Cortex of kidney (tissue), 1 donor: ENCODE measurements around the gene TEX50.
"Not testable (repeated sequence)": the region's sequence is repeated elsewhere in the genome, so short reads cannot be mapped to it uniquely, and the experiment has no call there.

Experiments used
- DNase-seq: peaks from one replicate; lab custom pipeline; 2025; lab: John Stamatoyannopoulos, UW

Gene TEX50

DNA sequence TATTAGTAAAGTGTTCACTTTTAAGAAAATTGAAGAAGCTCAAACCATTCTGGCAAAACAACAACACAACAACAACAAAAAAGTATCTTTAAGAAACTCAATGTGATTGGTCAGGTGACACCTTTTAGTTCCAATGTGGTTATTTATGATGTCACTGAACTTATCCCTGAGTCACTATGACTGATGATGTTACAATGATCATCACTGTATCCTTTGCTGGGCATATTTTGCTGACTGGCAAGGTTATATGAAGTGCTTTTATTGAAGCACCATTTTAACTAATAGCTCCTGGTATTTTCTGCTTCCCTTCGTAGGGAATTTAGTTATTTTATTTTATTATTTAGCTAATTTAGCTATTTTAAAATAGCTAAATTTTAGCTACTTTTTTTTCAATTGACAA is at the start of gene TEX50:
TEX50 (plus strand) TSS at position 223 of the 400 bp plus-strand sequence. CDS start 184 bp downstream, outside the sequence.
- no peak for DNase-seq

DNA sequence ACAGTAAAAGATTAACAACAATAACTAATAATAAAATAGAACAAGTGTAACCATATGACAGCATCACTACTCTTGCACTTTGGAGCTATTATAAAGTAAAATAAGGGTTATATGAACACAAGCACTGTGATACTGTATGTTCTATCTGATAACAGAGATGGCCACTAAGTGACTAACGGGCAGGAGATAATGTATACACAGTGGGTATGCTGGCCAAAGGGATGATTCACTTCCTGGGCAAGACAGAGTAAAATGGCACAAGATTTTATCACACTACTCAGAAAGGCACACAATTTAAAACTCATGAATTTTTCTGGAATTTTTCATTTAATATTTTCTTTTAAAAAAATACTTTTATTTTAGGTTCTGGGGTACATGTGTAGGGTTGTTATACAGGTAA is 44.6 kb upstream of the TEX50 start:
- no peak for DNase-seq

- DNase-seq = not testable (repeated sequence)
Measured at GRCh38 chr1:173591138-173591537, 44.0 kb upstream of the TEX50 start.

- no peak for DNase-seq
Measured at GRCh38 chr1:173596097-173596825, 38.9 kb upstream of the TEX50 start.

GRCh38 chr1:173601588-173601987 is 33.5 kb upstream of the TEX50 start:
- no peak for DNase-seq

DNA sequence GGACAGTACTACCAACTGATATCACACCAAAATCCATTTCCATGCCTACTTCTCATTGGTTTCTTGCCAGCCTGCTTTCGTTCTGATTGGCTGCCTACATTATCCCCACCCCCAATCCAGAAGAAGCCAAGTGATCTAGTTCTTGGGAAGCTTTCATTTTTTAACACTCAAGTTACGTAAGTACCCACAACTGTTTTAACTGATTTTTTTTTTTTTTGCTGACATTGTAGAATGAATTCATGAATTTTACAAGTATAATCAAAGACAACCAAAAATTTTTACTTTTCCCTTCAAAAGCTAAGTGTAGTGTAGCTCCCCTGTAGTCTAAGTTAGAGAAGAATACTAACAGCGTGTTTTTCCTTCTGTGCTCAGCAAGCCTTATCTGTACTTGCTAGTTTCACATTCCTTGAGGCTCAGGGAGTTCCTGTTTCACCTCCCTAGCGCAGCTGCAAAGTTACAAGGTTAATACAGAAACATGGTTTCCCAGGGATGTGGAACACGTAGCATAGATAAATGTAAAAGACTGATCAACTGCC is 32.0 kb upstream of the TEX50 start, which contains the start of gene SLC9C2:
SLC9C2 (minus strand) TSS at position 17 of the 536 bp plus-strand sequence. CDS start 1,296 bp downstream, outside the sequence.
- DNase-seq = no peak

DNA sequence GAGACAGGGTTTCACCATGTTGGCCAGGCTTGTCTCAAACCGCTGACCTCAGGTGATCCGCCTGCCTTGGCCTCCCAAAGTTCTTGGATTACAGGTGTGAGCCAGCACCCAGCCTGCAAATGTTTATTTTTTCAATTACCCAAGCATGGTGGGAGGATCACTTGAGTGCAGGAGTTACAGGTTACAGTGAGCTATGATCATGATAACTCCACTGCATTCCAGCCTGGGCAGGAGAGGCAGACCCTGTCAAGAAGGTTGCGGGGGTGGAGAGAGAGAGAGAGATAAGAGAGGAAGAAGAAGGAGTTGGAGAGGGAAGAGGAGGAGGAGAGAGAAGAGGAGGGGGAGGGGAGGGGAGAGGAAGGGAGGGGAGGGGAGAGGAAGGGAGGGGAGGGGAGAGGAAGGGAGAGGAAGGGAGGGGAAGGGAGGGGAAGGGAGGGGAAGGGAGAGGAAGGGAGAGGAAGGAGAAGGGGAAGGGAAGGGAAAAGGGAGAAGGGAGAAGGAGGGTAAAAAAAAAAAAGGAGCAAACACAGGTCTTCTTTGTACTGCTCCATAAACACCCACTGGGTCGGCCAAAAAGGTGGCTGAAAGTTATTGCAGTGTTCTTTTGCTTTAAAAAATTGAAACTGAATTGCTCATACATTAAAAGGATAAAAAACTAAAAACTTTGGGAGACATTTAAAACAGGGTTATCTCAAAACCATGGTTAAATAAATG is 26.5 kb upstream of the TEX50 start:
- DNase-seq = no peak

GRCh38 chr1:173613086-173613485 is 22.1 kb upstream of the TEX50 start:
- not testable (repeated sequence) for DNase-seq

DNA sequence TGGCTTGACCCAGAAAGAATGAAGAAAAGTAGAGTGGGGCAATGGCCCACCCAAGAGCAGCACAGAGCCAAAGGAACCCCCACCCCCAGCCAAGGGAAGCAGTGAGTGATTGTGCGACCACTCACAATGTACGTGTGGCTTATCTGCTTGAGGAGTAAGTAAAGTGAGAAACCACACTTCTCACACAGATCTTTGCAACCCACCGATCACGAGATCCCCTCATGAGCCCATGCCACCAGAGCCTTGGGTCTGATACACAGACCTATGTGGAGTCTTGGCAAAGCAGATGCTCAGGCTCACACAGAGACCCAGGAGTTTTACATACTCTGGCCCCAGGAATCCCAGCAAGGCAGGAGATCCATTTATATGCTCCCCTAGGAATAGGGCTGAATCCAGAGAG is 18.3 kb upstream of the TEX50 start:
- DNase-seq = no peak

DNA sequence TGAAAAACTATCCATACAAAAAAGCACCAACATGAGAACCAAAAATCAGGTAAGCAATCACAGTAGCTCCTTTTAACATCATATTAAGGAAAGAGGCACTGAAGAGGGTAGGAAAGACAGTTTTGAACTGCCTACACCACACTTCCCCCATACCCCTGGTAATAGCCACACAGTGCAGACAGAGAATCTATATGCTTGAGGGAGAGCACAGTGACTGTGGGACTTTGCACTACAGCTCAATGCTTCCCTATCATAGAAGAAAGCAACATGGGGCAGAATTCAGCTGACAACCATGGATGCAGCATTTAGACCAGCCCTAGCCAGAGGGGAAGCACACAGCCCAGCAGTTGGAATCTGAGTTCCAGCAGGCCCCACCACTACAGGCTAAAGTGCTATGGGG is 7.9 kb upstream of the TEX50 start:
- no peak for DNase-seq

- no peak for DNase-seq
Measured at GRCh38 chr1:173628888-173629287, 6.2 kb upstream of the TEX50 start.

DNA sequence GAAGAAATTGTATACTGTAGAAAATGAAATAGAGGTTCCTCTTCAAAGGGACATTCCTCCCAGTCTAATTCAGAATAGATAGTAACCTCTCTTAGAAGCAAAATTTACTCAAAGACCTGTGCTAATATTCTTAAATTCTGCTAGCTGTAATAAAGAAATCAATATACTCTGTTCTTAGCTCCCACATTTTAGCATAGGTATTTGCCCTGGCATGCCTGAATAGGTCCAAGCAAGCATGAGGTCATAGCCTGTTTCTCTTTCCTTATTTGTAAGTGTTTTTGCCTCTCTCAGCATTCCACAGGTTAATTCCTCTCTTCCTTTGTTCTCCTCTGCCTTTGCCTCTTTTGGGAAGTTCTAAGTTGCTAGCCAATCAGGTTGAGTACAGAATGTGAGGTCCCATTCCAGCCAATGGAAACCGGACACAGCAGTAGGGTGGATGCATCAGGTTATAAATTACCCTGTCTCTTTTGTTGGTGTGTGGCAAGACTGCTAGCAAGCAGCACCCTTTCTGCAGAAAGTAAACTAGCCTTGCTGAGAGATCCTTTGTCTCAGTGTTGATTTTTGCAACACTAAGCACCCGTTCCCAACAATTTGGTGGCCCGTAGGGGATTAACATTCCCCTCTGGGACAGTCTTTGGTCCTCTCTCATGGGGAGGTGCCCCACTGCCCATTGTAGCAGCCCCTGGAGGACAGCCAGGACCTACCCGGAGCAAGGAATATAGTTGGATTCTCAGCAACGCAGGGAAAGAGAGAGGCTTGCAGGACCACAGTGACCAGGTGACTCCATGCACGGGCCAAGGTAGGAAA is 2.3 kb downstream of the TEX50 start:
- not testable (repeated sequence) for DNase-seq

DNA sequence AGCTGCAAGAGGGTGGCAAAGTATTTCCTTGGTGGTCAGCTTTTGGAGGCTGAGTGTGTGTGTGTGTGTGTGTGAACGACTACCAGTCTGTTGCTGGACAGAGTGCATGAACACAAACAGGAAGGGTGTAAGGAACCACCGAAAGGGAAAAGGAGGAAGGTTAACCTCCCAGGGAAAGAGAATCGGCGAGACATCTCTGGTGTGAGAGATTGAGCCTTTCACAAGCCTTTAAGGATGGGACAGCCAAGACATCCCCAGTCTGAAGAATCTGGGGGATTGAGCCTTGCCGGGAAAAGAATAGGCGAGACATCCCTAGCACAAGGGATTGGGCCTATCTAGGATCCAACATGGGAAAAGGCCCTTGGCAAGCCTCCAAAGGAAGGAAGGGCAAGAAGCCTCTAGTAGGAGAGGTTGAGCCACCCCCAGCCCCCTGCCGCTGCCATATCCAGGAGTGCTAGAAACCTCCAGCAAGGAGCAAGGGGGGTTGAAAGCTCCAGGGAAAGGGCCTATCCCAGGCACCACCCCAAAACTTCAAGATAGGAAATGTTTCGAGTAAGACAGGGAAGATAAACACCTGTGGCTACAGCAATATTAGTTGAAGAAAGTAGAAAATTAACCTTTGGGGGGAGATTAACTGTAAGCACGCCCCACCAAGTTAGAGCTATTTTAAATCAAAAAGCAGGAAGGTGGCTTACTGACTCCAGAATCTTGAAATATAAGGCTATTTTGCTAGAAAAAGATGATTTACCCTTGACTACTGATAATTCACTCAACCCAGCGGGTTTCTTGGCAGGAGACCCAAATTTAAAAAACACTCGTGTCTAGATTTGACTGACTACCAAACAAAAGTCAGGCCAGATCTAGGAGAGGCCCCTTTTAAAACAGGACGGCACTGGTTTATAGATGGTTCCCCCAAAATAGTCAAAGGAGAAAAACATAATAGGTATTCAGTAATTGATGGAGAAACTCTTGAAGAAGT is 3.2 kb downstream of the TEX50 start:
- no peak for DNase-seq

DNA sequence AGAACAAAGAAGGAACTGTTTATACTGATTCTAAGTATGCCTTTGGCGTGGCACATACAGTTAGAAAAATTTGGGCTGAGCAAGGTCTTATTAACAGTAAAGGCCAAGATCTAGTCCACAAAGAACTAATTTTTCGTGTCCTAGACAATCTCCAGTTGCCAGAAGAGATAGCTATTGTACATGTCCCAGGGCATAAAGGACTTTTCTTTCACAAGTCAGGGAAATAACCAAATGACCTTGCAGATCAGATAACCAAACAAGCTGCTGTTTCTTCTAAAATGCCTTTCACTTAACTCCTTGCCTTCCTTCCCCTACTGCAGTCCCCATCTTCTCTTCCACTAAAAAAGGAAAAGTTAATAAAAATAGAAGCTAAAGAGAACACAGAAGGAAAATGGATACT is 4.0 kb downstream of the TEX50 start:
- no peak for DNase-seq

- DNase-seq = not testable (repeated sequence)
Measured at GRCh38 chr1:173642450-173643139, 7.5 kb downstream of the TEX50 start.

- DNase-seq = no peak
Measured at GRCh38 chr1:173646656-173647055, 11.5 kb downstream of the TEX50 start.

DNA sequence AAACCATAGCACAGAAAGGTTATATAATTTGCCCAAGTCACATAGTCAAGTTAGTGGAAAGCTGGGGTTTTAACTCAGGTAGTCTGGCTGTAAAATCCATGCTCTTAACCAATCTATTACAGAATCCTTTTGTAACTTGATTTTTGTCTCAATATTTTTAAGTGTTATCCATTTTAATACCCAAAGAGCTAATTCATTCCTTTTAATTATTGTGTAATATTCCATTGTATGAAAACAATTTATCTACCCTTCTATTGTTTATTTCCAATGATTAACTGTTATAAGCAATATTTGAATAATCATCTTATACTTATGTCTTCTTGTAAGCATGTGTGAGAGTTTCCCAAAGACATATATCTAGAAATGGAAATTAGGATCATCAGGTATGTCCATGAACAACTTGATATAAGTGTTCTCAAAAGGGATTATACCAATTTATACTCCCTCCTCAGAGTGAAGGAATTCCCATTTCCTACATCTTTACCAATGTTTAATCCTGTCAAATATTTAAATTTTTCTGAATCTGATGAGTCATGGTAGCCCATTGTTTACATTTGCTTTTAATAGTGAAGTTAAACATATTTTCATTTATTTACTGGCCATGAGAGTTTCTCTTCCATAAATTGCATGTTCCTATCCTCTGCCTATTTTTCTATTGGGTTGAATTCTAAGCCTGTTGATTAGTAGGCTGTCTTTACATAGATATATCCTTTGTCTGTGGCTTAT is 13.9 kb downstream of the TEX50 start:
- no peak for DNase-seq

DNA sequence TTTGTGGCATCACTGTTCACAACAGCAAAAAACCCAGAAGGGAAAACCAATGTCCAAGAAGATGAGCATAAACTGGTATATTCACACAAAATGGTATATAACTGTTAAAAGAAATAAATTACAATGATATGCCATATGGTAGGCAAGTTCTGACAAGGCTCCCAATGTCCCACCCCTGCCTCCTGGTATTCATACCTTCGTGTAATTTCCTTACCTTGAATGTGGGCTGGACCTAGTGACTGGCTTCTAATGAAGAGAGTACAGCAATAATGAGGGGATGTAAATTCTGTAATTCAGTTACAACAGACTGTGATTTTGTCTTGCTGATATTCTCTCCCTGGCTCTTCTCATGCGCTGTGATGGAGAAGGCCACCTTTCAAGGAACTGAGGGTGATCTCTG is 25.2 kb downstream of the TEX50 start:
- no peak for DNase-seq

DNA sequence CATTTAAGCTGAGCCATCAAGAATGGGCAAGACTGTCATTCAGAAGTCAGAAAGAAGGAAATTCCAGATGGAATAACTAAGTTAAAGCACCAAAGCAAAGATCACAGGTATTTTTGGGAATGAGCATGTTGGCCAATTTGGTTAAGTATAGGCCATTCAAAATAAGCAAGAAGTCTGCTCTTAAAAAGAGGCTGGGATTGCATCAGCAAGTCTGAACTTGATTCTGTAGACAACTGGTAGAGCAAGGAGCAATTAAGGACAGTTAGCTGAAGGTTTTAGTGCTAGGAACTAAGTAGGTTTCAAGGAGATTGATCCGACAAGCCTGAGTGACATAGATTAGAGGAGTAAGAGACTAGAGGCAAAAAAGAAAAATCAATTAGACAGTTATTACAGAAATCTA is 26.1 kb downstream of the TEX50 start:
- no peak for DNase-seq

- no peak for DNase-seq
Measured at GRCh38 chr1:173661763-173662162, 26.6 kb downstream of the TEX50 start.
